Stimulated activated CD4-positive, alpha-beta T cell treated with anti-CD3 and anti-CD28 coated beads, Interleukin-15, amount 100 ng/mL, for 24 hours (primary cell): ENCODE results near the gene CRK.
"Not testable (repeated sequence)": the region's sequence is repeated elsewhere in the genome, so short reads cannot be mapped to it uniquely, and the experiment has no call there.

Experiments
- DNase-seq: peaks from one replicate; pipeline ENCODE4 v3.0.0-alpha.2; 2020

CRK gene

GRCh38 chr17:1420163-1420562, 35.9 kb downstream of the CRK start:
- no peak for DNase-seq

DNA sequence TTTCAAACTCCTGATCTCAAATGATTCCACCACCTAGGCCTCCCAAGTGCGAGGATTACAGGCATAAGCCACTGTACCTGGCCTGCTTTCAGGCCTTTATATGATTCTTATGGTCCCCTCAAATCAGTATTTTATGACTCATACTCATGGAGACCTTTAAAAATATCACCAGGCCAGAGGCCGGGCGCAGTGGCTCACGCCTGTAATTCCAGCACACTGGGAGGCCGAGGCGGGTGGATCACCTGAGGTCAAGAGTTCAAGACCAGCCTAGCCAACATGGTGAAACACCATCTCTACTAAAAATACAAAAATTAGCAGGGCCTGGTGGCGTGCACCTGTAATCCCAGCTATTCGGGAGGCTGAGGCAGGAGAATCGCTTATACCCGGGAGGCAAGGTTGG, 37.6 kb downstream of the CRK start:
- not testable (repeated sequence) for DNase-seq

- DNase-seq: no peak
Measured at GRCh38 chr17:1416414-1416813, 39.6 kb downstream of the CRK start.

DNA sequence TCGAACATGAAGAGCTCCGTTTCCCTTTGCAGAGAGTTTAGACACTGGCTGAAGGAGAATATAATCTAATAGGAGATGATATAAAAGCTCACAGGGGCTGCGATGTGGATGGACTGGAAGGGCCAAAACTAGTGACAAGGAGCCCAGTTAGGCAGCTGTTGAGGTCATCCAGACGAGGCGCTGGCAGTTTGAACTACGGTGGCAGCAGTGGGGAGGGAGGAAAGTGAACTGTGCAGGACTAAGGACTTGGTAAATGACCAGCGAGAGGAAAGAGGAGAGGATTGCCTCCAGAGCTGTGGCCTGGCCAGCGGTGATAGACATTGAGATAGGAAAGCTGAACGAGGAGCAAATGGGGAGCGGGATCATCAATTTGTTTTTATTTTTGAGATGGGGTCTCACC, 41.4 kb downstream of the CRK start:
- no peak for DNase-seq

GRCh38 chr17:1414001-1414574, 41.9 kb downstream of the CRK start:
- DNase-seq: no peak

DNA sequence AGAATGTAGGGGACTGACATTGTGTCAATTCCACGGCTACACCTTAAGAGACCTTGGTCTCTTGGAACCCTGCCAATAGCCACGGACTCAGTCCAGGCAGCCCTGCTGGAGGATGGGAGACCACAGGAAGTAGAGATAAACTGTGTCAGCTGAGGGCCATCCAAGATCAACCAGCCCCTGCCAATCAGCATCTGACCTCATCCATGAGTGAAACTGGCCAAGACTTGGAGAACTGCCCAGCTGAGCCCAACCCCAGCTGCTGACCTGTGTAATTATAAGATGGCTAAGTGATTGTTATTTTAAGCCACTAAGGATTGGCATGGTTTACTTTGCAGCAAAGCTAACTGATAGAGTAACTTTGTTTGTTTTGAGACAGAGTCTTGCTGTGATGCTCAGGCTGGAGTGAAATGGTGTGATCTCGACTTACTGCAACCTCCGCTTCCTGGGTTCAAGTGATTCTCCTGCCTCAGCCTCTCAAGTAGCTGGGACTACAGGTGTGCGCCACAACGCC, 42.7 kb downstream of the CRK start:
- no peak for DNase-seq

DNA sequence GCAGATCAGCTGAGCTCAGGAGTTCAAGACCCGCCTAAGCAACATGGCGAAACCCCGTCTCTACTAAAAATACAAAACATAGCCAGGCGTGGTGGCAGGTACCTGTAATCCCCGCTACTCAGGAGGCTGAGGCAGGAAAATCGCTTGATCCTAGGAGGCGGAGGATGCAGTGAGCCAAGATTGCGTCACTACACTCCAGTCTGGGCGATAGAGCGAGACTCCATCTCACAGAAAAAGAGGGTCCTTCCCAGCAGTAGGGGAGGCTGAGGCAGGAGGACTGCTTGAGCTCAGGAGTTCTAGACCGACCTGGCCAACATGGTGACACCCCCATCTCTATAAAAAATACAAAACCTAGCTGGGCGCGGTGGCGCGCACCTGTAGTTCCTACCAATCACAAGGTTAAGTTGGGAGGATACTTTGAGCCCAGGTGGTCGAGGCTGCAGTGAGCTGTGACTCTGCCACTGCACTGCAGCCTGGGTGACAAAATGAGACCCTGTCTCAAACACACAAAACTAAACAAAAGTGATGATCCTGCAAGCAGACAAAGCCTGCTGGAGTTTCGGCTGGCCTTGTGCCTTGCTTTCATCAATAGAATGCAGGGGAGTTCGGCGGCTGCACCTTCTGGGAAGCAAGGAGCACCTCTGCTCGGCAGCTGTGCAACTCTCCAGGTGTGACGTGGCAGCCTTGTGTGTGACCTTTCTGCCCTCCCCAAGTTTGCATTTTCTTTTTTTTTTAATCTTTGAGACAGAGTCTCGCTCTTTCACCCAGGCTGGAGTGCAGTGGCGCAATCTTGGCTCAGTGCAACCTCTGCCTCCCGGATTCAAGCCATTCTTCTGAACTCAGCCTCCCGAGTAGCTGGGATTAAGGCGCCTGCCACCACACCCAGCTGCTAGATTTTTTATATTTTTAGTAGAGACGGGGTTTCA, 43.6 kb downstream of the CRK start:
- DNase-seq: no peak

DNA sequence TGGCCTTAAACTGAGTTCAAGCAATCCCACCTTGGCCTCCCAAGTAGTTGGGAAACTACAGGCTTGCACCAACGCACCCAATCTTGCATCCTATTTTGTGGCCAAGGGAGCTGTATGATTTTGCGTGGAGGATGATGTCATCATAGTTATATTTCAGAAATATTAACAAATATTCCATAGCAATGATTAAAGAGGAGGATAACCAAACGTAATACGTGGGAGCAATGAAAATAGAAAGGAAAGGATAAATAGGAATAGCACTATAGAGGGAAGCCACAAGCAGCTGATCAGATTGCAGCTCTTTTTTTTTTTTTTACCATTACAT, 53.8 kb downstream of the CRK start:
- DNase-seq: no peak

DNA sequence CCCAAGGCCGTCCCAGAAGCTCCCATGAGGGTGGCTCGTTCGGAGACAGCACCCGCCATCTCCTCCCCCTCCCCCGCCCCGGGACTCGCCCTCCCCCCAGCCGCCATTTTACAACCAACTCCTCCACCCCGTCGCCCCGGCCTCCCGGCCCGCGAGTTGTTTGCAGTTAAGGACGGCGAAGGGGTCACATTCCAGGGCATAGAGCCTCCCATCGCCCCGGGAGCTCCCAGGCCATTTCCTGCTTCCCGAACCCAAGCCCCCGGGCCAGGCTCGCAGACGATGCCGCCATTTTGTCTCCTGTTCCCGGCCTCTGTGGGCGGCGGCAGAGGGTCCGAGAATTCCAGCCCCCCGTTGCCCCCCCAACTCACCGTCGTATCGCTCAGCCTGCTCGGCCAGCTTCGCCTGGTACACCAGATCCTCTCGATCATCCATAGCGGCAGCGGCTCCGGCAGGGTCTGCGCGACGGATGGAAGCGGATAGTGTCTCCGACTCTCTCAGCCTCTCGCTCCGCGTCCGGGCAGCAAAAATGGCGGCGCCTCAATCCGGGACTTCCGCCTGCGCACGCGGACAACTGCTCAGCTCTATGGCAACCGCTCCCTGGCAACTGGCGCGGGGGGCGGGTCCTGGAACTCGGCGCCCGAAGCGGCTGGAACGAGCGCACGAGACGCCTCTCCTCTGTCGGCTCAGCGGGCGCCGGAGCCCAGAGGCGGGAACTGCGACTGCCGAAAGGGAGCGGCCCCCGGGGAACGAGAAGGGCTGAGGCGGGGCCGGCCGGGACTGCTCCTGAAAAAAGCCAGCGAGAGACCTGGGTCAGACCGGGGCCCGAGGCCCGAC, 56.1 kb downstream of the CRK start, which contains the start of gene YWHAE:
YWHAE (minus strand) TSS at position 544 of the 834 bp plus-strand sequence; CDS start at position 432, 112 bp downstream.
- peak; percentile 98 for DNase-seq

- peak; percentile 69 for DNase-seq
Measured at GRCh38 chr17:1398931-1399678, 56.9 kb downstream of the CRK start.

GRCh38 chr17:1398028-1398427, 58.0 kb downstream of the CRK start:
- no peak for DNase-seq

DNA sequence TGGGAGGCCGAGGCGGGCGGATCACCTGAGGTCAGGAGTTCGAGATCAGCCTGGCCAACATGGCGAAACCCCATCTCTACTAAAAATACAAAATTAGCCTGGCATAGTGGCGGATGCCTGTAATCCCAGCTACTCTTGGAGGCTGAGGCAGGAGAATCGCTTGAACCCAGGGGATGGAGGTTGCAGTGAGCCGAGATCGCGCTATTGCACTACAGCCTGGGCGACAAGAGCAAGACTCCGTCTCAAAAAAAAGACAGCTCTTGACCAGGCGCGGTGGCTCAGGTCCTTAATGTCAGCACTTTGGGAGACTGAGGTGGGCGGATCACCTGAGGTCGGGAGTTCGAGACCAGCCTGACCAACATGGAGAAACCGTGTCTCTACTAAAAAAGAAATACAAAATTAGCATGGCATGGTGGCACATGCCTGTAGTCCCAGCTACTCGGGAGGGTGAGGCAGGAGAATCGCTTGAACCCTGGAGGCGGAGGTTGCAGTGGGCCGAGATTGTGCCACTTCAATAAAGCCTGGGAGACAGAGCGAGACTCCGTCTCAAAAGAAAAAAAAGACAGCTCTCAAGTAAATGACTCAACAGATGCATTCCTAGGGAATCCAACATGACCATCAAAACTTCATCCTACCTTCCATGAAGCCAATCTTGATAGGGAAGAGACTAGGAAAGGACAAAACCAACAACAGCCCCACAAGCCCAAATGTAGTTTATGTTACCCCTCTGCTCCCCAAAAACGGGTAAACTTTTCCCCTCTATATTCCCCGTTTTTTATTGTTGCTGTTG, 60.0 kb downstream of the CRK start:
- not testable (repeated sequence) for DNase-seq

- no peak for DNase-seq
Measured at GRCh38 chr17:1391577-1391976, 64.5 kb downstream of the CRK start.

GRCh38 chr17:1390432-1391367, 65.3 kb downstream of the CRK start:
- DNase-seq: no peak

- DNase-seq: not testable (repeated sequence)
Measured at GRCh38 chr17:1387490-1388227, 68.4 kb downstream of the CRK start.

- DNase-seq: not testable (repeated sequence)
Measured at GRCh38 chr17:1386675-1387190, 69.3 kb downstream of the CRK start.

- DNase-seq: no peak
Measured at GRCh38 chr17:1386265-1386664, 69.8 kb downstream of the CRK start.

DNA sequence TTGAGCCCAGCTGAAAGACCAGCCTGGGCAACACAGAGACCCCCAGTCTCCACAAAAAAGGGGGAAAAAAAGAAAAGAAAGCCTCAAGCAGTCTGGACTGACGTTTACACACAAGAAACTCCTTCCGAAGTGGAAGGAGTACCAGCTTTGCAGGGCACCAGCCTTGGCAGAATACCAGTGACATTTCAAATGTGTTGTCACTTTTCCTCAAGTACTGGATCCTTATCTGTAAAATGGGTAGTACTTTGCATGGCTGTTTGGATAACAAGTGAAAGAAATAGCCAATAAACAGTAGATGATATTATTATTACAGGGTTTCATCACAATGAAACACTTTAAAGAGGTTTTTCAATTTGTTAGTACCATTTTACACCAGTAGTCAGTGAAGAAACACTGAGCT, 70.2 kb downstream of the CRK start:
- DNase-seq: no peak

DNA sequence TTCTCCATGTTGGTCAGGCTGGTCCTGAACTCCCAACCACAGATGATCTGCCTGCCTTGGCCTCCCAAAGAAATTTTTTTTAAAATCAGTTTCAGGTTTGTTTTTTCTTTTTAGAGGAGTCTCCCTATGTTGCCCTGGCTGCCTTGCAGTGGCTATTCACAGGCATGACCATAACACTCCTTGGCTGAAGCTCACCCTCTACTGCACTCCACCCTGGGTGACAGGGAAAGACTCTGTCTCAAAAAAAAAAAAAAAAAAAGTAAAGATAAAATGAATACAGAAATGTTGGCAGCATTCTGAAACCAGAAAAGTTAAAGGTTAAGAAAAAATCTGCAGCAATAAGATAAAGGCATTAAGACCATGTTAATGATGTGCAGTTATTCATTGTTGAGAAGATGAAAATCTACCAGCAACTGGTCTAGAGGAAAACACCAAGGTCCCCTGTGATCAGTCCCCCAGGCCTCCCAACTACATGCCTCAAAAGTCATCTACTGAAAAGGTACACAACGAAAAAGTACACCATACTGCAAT, 71.1 kb downstream of the CRK start:
- no peak for DNase-seq
